NCI-H510A treated with DMSO at 0.1 percent for 48 hours (cell line): ENCODE data around the gene ZNF845.
"Not testable (repeated sequence)": the region's sequence is repeated elsewhere in the genome, so short reads cannot be mapped to it uniquely, and the experiment has no call there.

Experiments used
- DNase-seq: peaks from one replicate; lab custom pipeline; 2025; lab: John Stamatoyannopoulos, UW

The ZNF845 gene

GRCh38 chr19:53333463-53334449 is at the start of gene ZNF845:
Gene ZNF845 (plus strand): TSS chr19:53333749. CDS start chr19:53341308, 7,559 bp downstream.
- DNase-seq, result peak; percentile 75

DNA sequence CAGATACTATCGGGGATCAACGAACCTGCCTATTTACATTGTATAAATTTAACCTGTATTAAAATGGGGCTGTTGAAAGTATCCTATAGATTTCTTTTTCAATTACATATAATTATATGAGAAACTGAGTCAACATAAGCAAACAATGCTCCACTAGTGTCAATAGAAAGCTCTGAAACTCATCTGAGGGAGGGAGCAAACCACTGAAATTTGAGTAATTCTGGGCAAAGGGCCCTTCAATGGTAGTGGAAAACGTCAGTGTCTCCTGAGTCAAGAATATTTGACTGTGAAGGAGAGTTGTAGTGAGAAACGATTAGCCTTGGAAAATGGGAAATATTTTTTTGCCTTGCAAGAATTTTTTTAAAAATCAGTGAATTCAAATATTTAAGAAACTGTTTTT is 48.5 kb upstream of the ZNF845 start:
- no peak for DNase-seq

DNA sequence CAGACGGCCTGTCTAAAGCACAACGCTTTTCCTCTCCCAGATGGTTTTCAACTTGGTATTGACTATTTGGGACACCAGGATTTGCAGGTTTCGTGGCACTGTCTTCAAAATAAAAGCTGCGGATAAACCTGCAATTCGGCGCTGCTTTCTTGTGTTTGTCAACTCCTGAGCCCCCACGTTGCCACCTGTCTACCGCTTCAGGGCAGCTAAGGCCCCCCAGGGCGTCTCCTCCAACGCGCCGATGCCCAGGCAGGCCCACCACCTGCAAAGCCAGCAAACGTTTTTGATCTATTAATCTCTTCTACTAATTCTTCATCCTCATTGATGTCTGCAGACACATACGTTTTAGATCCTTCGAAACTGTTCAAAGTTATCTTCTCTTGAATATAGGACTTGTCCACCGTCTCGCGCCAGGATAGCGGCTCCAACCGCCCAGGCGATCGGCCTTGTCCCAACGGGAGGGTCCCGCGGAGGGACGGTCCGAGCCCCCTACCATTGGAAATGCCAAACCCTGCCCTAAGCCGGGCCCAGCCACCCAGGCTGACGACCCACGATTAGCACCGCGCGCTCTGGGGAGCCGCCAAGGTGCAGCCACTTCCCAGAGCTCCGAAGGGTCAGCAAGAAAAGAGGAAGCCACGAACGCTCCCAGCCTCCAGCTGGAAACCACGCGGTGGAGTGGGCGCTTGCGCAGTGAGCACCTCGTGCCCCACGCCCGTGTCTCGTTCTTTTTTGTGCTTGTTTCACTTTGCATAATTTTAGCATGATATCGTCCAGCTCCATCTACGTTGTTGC is 42.6 kb upstream of the ZNF845 start:
- DNase-seq, result no peak

GRCh38 chr19:53294786-53295441 is 38.6 kb upstream of the ZNF845 start:
- DNase-seq, result no peak

GRCh38 chr19:53301341-53301740 is 32.2 kb upstream of the ZNF845 start:
- not testable (repeated sequence) for DNase-seq

- no peak for DNase-seq
Measured at GRCh38 chr19:53308339-53308811, 25.2 kb upstream of the ZNF845 start.

DNA sequence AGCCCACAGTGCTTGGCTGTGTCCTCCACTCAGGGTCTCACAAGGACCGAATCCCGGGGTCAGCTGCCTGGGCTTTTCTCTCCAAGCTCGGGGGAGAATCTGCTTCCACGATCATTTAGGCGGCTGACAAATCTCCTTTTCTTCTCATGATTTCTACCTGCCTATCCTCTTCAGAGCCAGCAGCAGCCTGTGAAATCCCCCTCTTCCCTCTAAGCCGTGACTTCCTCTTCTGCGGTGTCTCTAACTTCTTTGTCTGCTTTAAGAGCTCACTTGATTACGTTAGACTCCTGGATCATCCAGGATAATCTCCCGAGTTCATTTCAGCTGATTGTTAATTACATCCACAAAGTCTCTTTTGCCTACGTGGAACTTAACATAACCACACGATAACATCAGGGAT is 22.5 kb upstream of the ZNF845 start:
- DNase-seq, result no peak

- DNase-seq, result no peak
Measured at GRCh38 chr19:53311897-53312296, 21.7 kb upstream of the ZNF845 start.

DNA sequence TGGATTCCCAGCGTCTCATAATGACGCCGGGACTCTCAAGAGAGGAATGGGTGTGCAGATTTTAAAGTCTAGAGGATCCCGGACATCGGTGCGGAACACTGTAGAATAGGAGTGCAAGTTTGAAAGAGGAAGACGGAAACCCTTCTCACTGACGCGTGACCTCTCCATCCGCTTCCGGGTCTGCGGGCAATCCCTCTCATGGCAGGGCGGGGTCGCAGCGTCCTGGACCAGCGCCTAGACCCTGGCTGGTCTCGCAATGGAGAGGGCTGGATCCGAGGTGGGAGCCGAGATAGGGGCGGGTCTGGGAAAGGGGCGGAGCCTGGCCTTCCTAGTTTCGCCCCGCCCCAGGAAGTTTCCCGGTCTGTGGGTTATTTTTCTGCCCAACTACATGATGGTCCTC is 4.6 kb upstream of the ZNF845 start:
- no peak for DNase-seq

DNA sequence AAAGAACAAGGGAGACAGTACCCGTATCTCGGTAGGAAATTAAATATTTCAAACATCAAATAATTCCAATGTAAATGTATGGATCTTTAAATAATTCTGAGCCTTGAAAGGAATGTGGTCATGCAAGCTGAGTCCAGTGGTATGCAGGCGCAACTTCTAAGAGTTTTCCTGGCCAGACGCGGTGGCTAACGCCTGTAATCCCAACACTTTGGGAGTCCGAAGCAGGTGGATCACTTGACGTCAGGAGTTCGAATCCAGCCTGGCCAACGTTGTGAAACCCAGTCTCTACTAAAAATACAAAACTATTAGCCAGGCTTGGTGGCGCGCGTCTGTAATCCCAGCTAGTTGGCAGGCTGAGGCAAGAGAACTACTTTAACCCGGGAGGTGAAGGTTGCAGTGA is 1.1 kb upstream of the ZNF845 start:
- DNase-seq, result no peak

GRCh38 chr19:53333066-53333462 is 485 bp upstream of the ZNF845 start:
- peak; percentile 25 for DNase-seq

- DNase-seq, result not testable (repeated sequence)
Measured at GRCh38 chr19:53344403-53344802, 10.9 kb downstream of the ZNF845 start.

DNA sequence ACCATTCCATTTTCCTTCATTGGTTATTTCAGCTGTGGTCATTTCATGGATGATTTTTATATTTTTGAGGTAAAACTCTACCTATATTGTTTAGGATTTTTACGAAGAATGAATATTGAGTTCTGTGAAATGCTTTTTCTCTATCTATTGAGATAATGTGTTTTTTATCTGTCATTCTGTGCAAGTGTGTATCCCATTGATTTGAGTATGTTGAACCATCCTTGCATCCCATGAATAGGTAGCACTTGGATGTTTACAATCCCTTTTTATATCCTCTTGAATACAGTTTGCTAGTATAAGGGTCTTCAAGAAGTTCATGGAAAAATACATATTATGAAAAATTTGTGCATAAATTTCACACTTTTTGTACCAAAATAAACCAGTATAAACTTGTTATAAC is 22.2 kb downstream of the ZNF845 start:
- no peak for DNase-seq

DNA sequence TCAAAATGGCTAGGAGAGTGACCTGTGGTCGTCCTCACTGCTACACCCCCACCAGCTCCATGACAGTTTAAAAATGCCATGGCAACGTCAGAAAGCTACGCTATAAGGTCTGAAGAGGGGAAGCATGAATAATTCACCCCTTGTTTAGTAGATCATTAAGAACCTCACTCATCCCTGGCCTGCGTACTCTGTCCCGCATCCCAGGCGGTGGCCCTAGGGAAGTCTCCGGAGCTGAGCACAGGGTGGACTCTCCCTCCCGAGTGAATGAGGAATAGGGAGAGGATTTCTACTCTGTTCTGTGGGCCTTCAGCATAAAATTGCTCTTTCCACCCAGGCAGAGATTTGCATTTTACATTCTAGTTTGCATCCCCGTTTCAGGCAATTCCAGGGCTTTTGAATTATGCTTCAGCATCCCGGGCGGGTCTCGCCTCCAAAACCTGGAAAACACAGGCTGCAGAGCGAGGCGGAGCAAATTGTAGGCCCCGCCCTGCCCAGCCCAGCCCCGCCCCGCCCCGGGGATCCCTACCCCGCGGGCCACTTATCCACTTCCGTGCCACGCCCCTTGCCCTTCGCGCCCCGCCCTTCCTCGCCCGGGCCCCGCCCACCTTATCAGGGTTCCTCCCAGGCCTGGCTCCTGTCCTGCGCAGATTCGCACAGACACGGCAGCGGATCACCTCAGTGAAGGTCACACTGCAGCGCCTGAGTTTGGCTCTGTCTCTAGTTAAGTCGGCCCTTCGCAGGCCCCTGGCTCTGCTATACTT is 24.5 kb downstream of the ZNF845 start:
- no peak for DNase-seq

DNA sequence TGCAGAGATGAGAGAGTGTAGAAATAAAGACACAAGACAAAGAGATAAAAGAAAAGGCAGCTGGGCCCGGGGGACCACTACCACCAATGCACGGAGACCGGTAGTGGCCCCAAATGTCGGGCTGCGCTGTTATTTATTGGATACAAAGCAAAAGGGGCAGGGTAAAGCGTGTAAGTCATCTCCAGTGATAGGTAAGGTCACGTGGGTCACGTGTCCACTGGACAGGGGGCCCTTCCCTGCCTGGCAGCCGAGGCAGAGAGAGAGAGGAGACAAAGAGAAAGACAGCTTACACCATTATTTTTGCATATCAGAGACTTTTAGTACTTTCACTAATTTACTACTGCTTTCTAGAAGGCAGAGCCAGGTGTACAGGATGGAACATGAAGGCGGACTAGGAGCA is 26.5 kb downstream of the ZNF845 start:
- DNase-seq, result not testable (repeated sequence)

DNA sequence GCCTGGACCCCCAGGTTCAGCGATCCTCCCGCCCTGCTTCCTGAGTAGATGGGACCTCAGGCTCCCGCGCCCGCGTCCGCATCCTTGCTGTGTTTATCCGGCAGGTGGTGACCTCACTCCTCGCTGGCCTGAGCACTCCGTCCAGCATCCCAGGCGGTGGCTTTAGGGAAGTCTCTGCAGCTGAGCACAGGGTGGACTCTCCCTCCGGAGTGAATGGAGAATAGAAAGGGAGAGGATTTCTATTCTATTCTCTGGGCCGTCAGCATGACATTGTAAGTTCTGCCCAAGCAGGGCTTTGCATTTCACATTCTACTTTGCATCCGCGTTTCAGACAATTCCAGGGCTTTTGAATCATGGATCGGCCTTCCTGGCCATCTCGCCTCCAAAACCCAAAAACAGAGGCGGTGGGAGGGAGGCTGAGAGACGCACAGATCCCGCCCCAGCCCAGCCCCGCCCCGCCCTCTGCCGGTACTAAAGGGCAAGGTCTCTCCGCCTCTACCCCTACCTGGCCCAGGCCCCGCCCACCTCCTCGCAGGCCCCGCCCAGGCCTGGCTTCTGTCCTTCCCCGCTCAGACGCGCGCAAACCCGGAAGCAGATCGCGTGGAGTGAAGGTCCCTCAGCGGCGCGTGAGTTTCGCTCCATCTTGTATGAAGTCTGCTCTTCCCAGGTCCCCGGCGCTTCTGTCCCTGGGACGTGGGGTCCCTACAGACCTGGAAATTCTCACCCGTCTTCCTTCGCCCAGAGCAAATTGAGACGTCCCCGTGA is 31.8 kb downstream of the ZNF845 start, which contains the start of gene ZNF525:
Gene ZNF525 (plus strand): TSS at position 572 of the 765 bp plus-strand sequence. CDS start 6,577 bp downstream, outside the sequence.
- DNase-seq, result peak; percentile 68

DNA sequence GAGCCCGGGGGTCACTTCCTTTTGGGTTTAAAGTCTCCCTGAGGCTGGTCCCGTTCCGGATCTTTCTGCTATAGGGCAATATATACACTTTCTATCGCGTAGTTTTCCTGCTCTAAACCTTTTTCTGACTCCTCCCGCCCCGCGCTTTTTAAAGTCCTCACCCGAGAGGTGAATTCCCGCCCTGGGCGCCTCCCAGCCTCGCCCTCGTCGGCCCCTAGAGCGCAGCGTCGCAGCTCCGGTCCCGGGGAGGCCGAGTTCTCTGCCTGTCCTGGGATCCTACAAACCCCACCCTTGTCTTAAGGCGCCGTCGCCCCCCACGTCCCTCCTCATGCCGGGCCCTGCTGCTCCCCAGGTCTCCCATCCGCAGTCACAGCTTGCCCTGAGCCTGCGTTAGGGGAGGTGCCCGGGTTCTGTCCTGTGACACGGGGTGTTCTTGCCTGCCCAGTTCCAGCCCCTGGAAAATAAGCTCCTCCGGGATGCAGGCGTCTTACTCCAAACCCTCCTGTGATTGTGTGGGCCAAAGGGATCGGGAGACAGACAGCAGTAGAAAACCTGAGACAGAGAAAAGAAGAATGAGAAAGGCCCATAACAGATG is 32.4 kb downstream of the ZNF845 start:
- no peak for DNase-seq

GRCh38 chr19:53372196-53372595 is 38.6 kb downstream of the ZNF845 start:
- DNase-seq, result no peak

DNA sequence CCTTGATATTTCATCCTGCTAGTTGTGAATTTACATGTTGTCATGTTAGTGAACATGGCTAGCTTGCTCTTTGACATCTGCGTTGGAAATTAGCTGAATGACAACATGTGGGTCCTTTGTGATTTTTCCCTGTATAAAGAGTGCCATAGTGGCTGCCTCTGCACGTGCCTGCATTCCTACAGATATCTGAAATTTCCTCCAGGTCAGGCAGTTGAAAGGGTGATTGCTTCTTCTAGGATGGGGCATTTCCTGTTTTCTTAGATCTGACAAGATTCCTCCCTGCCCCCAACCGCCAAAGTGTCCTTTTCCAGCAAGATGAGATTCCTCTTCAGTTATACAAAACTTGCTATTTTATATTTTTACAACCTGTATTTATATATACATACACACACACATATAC is 40.7 kb downstream of the ZNF845 start:
- no peak for DNase-seq

DNA sequence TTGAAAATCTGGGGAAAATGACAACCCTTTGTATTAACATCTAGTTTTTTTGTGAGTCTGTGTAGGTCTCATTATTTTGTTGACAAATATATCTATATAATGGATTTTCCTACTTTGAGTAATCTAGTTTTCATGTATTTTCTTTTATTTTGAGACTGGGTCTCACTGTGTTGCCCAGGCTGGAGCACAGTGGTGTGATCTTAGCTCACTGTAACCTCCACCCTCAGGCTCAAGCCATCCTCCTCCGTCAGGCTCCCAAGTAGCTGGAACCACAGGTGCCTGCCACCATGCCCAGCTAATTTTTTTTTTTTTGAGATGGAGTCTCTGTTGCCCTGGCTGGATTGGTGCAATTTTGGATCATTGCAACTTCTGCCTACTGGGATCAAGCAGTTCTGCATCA is 41.2 kb downstream of the ZNF845 start:
- DNase-seq, result no peak
